Loucy (cell line): ENCODE data around the gene PHEX.

Source experiments
- H2AFZ ChIP-seq: fragments of 200-600 bp; sonication (generic); 2 replicates; pipeline ENCODE4 v1.6.0; 2016; ENCODE audit warnings: antibody characterized with exemption, mild to moderate bottlenecking, low read length, moderate library complexity
- H3F3A ChIP-seq: fragments of 200-600 bp; 2 replicates; pipeline ENCODE4 v1.6.0; 2016; ENCODE audit warnings: antibody characterized with exemption, low read depth, mild to moderate bottlenecking
- H3K27me3 ChIP-seq: fragments of 200-600 bp; sonication (generic); 2 replicates; pipeline ENCODE4 v1.6.1; 2014; ENCODE audit warnings: low read length, mild to moderate bottlenecking; ENCODE audit not compliant: insufficient read depth, poor library complexity, severe bottlenecking
- H3K36me3 ChIP-seq: fragments of 200-600 bp; sonication (generic); 2 replicates; pipeline ENCODE4 v1.6.1; 2016; ENCODE audit warnings: low read length; ENCODE audit not compliant: insufficient read depth
- H3K4me1 ChIP-seq: fragments of 200-600 bp; sonication (generic); 2 replicates; pipeline ENCODE4 v1.5.1; 2014; ENCODE audit warnings: low read length, mild to moderate bottlenecking; ENCODE audit not compliant: insufficient read depth, poor library complexity, severe bottlenecking
- H3K4me2 ChIP-seq: fragments of 200-600 bp; sonication (generic); 2 replicates; pipeline ENCODE4 v1.6.0; 2014; ENCODE audit warnings: antibody characterized with exemption, low read length, low read depth, mild to moderate bottlenecking; ENCODE audit not compliant: poor library complexity, severe bottlenecking
- H3K4me3 ChIP-seq: fragments of 200-600 bp; sonication (generic); 2 replicates; pipeline ENCODE4 v1.5.1; 2014; ENCODE audit warnings: low read length, mild to moderate bottlenecking, mixed read lengths; ENCODE audit not compliant: poor library complexity, severe bottlenecking
- H3K79me2 ChIP-seq: fragments of 200-600 bp; sonication (generic); 2 replicates; pipeline ENCODE4 v1.6.1; 2014; ENCODE audit warnings: low read length; ENCODE audit not compliant: insufficient read depth
- H3K9ac ChIP-seq: fragments of 200-600 bp; sonication (generic); 2 replicates; pipeline ENCODE4 v1.6.0; 2014; ENCODE audit warnings: mild to moderate bottlenecking, low read depth, low read length, moderate library complexity; ENCODE audit not compliant: poor library complexity, severe bottlenecking
- H3K9me2 ChIP-seq: fragments of 200-600 bp; sonication (generic); replicated peaks from 2 replicates; pipeline ENCODE4 v1.6.1; 2016; ENCODE audit warnings: low read depth, low read length, mixed read lengths
- H3K9me3 ChIP-seq: fragments of 200-600 bp; sonication (generic); 2 replicates; pipeline ENCODE4 v1.6.1; 2014; ENCODE audit warnings: mild to moderate bottlenecking, antibody characterized with exemption, low read length, low read depth; ENCODE audit not compliant: insufficient read depth
- H4K20me1 ChIP-seq: fragments of 200-600 bp; sonication (generic); 2 replicates; pipeline ENCODE4 v1.6.0; 2014; ENCODE audit warnings: antibody characterized with exemption, low read length, mild to moderate bottlenecking; ENCODE audit not compliant: insufficient read depth, poor library complexity, severe bottlenecking
- EZH2phosphoT487 ChIP-seq: fragments of 200-600 bp; IDR thresholded peaks from 2 replicates; pipeline ENCODE4 v1.6.1; 2018; ENCODE audit warnings: antibody characterized with exemption, mild to moderate bottlenecking, moderate library complexity, borderline replicate concordance
- TF ChIP-seq, protein P1 (sequence below): fragments of 200-600 bp; sonication (generic); conservative IDR thresholded peaks from 2 replicates; pipeline ENCODE4 v1.5.1; 2014; ENCODE audit warnings: mild to moderate bottlenecking, antibody characterized with exemption, low read length

Gene PHEX

GRCh38 chrX:22037911-22038537, 5.9 kb downstream of the PHEX start:
- Histone ChIP-seq H3K27me3 (no peaks in the 10 kb centered on the region), H3K9me2 (no peaks in the 10 kb centered on the region), H2AFZ (no peak overlapping the region), H3F3A (no peaks in the 10 kb centered on the region), H3K79me2 (no peaks in the 10 kb centered on the region), H3K36me3 (no peaks in the 10 kb centered on the region), H3K9ac (no peak overlapping the region), H4K20me1 (no peaks in the 10 kb centered on the region), H3K4me1 (no peaks in the 10 kb centered on the region), H3K4me2 (no peak overlapping the region), H3K4me3 (no peak overlapping the region), H3K9me3 (no peaks in the 10 kb centered on the region)
- TF ChIP-seq EZH2phosphoT487, result no peak
- TF ChIP-seq, protein P1, sequence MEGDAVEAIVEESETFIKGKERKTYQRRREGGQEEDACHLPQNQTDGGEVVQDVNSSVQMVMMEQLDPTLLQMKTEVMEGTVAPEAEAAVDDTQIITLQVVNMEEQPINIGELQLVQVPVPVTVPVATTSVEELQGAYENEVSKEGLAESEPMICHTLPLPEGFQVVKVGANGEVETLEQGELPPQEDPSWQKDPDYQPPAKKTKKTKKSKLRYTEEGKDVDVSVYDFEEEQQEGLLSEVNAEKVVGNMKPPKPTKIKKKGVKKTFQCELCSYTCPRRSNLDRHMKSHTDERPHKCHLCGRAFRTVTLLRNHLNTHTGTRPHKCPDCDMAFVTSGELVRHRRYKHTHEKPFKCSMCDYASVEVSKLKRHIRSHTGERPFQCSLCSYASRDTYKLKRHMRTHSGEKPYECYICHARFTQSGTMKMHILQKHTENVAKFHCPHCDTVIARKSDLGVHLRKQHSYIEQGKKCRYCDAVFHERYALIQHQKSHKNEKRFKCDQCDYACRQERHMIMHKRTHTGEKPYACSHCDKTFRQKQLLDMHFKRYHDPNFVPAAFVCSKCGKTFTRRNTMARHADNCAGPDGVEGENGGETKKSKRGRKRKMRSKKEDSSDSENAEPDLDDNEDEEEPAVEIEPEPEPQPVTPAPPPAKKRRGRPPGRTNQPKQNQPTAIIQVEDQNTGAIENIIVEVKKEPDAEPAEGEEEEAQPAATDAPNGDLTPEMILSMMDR, result no peak

- Histone ChIP-seq H3K9me3 (no peaks in the 10 kb centered on the region), H2AFZ (no peak overlapping the region), H3K4me2 (no peak overlapping the region), H4K20me1 (no peaks in the 10 kb centered on the region), H3K4me3 (no peak overlapping the region), H3K9me2 (no peaks in the 10 kb centered on the region), H3K36me3 (no peaks in the 10 kb centered on the region), H3K4me1 (no peaks in the 10 kb centered on the region), H3K79me2 (no peaks in the 10 kb centered on the region), H3K9ac (no peak overlapping the region), H3F3A (no peaks in the 10 kb centered on the region), H3K27me3 (no peaks in the 10 kb centered on the region)
- TF ChIP-seq, protein P1, result no peak
- no peak for TF ChIP-seq EZH2phosphoT487
Measured at GRCh38 chrX:22039541-22039940, 7.4 kb downstream of the PHEX start.

DNA sequence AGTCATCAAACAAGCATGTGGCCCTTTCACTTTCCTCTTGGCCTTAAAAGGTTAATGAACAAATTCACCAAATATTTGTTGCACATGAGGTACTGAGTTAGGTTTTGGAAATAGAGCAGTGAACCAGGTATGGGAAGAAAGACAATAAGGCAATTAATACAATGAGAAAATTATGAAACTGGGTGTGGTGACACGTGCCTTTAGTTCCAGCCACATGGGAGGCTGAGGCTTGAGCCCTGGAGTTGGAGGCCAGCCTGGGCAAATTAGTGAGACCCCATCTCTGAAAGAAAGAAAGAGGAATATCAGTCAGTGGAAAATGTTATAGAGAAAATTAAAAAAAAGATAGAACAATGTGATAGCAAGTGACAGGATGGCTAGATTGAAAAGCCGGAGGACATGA, 8.1 kb downstream of the PHEX start:
- no peaks in the 10 kb centered on the region for H3K79me2 ChIP-seq
- H4K20me1 ChIP-seq, result no peaks in the 10 kb centered on the region
- no peak overlapping the region for H3K4me2 ChIP-seq
- H3K4me3 ChIP-seq, result no peak overlapping the region
- H2AFZ ChIP-seq, result no peak overlapping the region
- no peak for TF ChIP-seq EZH2phosphoT487
- TF ChIP-seq, protein P1, result no peak
- H3K4me1 ChIP-seq, result no peaks in the 10 kb centered on the region
- H3K27me3 ChIP-seq, result no peaks in the 10 kb centered on the region
- no peaks in the 10 kb centered on the region for H3K9me2 ChIP-seq
- H3K9me3 ChIP-seq, result no peaks in the 10 kb centered on the region
- H3K36me3 ChIP-seq, result no peaks in the 10 kb centered on the region
- H3F3A ChIP-seq, result no peaks in the 10 kb centered on the region
- no peak overlapping the region for H3K9ac ChIP-seq
